ENCODE results near the gene SPATS2L.

DNA sequence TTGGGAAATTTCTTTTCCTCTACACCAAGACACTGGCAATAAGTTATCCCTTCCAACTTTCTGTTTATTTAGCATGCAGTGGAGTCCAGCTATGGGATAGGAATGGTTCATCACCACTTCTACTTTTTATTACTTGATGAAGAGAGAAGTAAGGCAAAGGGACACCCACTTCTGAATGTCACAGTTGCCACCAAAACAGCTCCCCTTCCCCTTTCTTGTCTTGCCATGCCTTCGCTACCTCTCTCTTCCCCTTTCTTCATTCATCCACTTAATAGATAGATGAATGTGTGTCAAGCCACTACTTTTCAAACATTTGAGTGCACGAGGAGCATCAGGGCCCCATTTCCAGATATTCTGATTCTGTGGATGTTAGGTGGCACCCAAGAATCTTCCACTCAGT lies 143.8 kb downstream of the SPATS2L start:
- TF ChIP-seq CTCF (IDR thresholded peaks at IDR 0.05) (no peak), POLR2AphosphoS5 (IDR thresholded peaks at IDR 0.05) (no peak), EP300 (IDR thresholded peaks at IDR 0.05) (no peak), POLR2A (IDR thresholded peaks at IDR 0.05) (no peak)
